Stimulated activated CD4-positive, alpha-beta T cell treated with anti-CD3 and anti-CD28 coated beads, Interleukin-1b, Interleukin-23, amount 100 ng/mL, for 1 hour (primary cell): ENCODE measurements around the gene DPAGT1.
"Not testable (repeated sequence)": the region's sequence is repeated elsewhere in the genome, so short reads cannot be mapped to it uniquely, and the experiment has no call there.

Experiments used
- DNase-seq, 2 donors: peaks; one replicate each; pipeline ENCODE4 v3.0.0-alpha.2; 2020; ENCODE audit warnings: low read depth in 2 of 2

Gene DPAGT1

DNA sequence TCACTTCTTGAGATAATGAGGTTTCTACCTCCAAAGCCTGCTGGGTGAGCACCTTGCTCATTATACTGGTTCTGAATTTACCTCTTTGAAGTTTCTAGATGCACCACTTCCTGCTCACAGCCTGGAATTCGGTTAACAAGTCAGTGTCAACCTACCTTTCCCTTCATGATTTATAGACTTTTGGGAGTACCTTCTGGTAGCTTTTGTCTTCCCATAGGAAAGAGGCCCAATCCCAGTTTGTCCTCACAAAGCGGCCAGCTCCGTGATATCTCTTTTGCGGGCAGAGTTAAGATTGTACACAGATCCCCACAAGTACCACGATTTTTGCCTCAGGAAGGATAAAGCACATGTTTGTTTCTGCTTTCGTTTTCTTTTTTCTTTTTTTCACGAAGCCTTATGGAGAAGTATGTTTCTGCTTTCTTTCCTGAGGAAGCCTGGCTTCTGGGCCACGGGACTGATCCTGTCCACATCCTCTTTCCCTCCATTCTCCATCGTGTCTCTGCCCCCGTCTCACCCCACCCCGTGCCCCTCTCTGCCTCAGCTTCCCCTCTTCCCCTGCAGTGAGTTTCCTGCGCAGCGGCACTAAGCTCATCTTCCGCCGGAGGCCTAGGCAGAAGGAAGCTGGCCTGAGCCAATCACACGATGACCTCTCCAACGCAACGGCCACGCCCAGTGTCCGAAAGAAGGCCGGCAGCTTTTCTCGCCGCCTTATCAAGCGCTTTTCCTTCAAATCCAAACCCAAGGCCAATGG is 14.0 kb upstream of the DPAGT1 start:
- no peak for DNase-seq

DNA sequence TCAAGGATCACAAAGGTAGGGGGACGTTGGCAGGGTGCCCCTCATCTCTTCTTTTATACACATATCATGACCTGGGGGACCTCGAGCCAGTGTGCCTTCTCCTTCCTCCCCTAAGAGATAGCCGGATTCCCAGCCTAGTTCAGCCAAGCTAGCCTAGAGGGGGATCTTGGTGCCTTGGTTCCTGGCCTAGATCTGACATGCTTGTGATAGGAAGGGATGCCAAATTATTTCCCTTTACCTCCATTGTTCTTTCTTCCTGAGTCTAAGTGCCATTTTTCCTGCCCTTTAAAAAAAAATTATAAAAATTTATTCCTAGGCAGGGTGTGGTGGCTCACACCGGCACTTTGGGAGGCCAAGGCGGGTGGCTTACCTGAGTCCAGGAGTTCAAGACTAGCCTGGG is 12.7 kb upstream of the DPAGT1 start:
- DNase-seq: no peak

DNA sequence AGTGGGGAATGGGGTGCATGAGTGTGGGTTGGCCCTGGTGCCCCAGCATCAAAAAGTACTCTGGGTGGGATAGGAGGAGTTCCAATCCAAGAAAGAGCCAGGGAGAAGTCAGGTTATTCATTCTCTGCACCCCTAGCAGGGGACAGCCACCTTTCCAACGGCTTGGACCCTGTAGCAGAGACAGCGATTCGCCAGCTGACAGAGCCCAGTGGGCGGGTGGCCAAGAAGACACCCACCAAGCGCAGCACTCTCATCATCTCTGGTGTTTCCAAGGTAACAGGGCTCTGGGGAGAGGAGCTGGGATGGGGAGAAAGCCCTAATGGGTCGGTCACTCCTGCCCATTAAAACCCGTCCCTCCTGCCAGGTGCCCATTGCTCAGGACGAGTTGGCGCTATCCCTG is 12.1 kb upstream of the DPAGT1 start:
- DNase-seq: no peak

DNA sequence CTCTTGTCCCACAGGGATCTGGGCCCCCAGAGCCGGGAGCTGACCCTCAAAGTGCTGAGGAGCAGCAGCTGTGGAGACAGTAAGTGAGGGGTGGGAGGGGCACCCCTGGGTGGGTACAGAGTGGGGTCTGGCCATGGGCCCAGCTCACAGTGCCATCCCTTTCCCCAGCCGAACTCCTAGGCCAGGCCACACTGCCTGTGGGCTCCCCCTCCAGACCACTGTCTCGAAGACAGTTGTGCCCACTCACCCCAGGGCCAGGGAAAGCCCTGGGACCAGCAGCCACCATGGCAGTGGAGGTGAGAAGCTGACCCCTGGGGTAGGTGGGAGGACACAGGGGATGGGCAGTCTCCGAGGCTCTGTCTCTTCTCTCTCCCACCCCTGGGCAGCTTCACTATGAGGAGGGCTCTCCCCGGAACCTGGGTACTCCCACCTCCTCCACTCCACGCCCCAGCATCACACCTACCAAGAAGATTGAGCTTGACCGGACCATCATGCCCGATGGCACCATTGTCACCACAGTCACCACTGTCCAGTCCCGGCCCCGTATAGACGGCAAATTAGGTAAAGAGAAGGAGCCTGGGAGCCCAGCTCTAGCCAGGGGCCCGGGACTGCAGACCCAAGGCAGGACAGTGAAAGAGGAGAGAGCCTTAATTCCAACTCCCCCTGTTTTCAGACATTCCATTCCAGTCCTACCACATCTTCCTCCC is 10.8 kb upstream of the DPAGT1 start:
- DNase-seq: no peak

DNA sequence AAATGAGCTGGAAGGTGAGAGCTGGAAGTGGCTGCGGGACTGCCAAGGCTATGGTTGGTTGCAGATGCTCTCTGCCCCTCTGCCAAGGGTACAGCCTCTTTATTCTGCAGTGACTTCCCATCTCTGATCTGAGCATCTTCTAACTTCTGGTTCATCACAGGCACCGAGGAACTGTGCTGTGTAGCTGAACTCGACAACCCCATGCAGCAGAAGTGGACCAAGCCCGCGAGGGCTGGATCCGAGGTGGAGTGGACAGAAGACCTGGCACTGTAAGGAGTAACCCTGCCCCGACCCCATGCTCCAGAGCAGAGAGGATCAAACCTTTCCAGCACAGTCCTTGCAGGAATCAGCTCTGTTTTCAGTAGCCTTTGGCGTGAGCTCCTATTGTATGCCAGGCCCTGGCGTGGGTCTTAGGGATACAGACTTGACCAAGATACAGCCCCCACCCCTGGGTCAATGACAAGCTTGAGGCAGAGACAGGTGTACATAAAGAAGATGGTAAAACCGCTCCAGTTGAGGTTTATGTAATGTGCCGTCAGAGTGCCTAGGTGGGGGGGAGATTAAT is 9.8 kb upstream of the DPAGT1 start:
- DNase-seq: no peak

DNA sequence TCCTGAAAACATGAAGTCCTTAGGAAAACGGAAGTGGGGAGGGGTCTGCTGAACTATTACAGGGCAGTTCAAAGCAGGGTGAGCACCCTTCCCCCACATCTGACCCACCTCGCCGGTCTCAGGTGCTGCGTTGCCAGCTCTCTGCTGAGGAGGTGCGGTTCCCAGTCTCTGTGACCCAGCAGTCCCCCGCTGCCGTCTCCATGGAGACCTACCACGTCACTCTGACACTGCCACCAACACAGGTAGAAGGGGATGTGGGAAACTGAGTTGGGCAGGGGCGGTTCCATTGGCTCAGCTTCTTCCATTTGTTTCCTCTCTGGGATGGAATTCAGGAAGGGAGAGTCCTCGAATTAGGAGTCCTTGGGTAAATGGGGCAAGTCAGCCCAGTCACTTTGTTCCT is 8.8 kb upstream of the DPAGT1 start:
- DNase-seq: no peak

DNA sequence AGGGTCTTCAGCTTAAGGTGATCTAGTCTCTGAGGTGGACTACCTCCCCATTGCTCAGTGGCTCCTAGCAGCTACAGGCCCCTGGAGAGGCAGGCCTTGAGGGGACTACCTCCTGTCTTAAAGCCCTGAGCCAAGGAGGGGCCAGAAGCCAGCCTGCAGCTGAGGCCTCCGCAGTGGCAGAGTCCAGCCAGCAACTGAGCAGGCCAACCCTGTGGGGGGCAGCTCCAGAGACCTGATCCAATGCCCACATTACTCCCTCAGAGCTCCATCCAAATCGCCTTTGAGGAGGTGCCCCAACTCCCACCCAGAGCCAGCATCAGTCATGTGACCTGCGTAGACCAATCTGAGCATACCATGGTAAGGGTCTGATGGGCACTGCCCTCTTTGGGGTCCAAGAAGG is 8.2 kb upstream of the DPAGT1 start:
- no peak for DNase-seq

DNA sequence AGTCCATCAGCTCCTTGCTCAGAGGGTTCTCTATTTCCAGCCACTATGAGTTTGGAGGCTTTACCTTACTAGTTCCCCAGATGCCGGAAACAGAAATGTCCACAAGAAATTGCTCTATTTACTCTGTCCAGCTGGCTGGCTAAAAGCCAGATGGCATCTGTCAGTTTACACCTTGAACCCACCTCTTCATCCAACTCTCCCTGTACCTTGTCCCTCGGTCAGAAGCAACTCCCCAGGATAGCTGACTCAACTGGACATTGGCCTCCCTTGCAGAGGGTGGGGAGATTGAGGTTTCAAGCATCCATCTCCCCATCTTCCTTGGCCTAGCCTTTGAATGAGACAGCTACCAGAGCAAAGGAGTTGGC is 7.2 kb upstream of the DPAGT1 start:
- DNase-seq: no peak

DNA sequence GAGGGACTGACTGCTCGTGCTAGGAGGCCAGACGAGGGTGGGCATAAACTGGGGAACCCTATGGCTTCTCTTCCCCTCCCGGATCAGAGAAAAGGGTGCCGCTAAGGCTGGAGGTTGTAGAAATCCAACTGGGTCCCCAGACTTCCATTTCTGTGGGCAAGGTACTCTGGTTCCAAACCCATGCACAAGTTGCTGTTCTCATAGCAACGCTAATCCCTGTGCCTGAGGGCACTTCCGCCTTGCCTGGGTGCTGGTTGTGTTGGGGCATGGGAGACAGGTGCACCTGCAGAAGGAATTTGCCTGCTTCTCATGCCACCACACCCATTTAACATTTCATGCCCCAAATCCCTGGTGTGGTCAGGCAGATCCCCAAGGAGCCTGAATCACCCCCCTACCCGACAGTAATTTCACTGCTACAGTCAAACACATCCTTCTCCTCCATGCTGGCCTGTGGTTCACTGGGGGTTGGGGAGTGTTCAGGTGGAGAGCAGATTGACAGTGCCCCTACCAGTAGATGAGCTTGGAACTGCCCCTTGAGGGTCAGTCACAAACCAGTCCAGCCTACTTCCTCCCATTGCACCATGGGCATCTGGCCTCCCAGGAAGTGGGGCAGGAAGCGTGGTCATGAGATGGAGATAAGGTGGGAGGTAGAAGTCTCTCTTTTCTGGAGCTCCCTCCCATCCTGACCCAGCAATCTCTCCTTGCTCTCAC is 6.6 kb upstream of the DPAGT1 start:
- no peak for DNase-seq

DNA sequence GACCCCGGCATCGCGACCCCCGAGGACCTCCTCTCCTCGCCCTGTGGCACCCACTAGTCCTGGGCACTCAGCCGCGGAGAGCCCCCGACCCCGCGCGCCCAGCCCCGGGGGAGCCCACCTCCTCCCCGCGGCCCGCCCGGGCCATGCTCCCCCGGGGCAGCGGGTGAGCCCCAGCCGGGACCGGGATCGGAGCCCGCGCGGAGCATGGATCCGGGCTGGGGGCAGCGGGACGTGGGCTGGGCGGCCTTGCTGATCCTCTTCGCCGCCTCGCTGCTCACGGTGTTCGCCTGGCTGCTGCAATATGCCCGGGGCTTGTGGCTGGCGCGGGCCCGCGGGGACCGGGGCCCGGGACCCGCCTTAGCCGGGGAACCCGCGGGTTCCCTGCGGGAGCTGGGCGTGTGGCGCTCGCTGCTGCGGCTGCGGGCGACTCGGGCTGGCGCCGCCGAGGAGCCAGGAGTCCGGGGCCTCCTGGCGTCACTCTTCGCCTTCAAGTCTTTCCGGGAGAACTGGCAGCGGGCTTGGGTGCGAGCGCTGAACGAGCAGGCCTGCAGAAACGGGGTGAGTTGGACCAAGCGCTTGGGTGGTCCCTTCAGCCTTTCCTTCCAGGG is 6.0 kb upstream of the DPAGT1 start:
- DNase-seq: no peak

DNA sequence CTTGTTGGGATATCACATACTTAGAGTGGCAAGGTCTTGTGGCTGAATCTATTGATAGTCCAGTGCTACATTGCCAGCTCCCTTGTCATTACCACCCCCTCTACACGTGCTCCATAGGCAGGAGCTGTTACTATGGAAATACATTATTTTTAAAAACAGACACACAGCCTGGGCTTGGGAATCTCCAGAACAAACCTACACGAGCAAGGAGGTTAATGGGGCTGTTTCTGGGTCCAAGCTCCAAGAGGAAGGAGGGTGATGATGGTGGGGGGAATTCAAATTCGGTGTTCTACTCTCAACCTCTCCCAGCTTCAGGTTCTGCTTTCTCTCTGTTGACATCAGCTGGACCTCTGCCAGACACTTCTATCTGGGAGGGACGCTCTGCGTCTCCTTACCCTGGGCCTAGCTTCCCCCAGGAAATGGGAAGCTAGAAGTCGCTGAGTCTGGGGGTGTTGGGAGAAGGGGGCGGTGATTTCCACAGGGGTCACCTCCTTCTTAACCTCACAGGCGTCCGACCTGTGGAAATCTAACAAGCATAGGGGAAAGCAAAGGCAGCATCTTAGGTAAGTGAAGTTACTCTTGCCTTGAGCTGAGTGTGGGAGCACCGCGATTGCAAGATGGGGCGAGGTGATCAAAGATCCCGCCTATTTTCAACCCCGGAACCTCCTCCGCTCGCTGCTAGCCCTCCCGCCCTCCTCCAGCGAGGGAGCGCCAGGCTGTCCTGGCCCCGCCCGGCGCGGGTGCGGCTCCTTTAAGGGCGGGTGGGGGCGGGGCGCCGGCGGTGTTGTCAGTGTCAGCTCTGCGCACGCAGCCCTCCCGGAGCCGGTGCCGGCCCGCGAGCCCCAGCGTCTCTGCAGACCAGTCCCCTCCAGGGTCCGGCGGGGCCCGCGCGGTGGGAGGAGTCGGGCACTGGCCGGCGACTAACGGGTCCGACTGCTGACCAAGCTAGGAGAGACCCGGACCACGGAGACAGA is 5.2 kb upstream of the DPAGT1 start, which contains the start of gene C2CD2L:
TSS of gene C2CD2L (plus strand) at position 781 of the 974 bp plus-strand sequence. CDS start 398 bp downstream, outside the sequence.
- DNase-seq: peak; percentile 74 to 76

DNA sequence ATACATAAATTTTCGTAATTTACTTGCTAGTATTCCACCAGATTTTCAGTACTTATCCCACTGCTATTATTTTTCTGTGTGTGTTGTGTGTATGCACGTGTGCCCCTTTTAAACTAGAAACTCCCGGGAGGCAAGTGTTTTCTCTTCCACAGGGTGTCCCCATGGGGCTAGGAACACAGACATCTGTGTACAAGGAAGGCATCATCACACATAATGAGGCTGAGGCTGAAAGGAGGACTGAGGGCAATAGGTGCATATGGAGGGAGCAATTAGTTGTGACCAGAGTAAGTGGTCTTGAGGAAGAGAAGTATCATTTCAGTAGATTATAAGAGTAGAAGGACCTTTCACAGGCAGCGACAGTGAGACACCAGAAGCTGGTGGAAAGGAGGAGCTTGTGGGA is 2.1 kb upstream of the DPAGT1 start:
- no peak for DNase-seq

DNA sequence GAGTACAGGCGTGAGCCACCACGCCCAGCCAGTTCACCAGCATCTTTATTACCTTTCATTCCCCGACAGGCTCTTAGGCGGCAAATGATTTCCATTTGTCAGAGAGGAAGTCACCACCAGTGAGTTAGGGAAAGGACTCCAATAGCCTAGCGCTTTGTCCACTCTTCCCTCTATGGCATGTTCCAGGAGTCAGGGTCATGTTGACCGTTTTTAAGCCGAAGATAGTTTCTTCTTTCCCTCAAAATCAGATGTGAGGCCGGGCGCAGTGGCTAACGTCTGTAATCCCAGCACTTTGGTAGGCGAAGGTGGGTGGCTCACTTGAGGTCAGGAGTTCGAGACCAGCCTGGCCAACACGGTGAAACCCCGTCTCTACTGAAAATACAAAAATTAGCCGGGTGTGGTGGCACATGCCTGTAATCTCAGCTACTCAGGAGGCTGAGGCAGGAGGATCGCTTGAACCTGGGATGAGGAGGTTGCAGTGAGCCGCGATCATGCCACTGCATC is 1.6 kb upstream of the DPAGT1 start:
- not testable (repeated sequence) for DNase-seq

DNA sequence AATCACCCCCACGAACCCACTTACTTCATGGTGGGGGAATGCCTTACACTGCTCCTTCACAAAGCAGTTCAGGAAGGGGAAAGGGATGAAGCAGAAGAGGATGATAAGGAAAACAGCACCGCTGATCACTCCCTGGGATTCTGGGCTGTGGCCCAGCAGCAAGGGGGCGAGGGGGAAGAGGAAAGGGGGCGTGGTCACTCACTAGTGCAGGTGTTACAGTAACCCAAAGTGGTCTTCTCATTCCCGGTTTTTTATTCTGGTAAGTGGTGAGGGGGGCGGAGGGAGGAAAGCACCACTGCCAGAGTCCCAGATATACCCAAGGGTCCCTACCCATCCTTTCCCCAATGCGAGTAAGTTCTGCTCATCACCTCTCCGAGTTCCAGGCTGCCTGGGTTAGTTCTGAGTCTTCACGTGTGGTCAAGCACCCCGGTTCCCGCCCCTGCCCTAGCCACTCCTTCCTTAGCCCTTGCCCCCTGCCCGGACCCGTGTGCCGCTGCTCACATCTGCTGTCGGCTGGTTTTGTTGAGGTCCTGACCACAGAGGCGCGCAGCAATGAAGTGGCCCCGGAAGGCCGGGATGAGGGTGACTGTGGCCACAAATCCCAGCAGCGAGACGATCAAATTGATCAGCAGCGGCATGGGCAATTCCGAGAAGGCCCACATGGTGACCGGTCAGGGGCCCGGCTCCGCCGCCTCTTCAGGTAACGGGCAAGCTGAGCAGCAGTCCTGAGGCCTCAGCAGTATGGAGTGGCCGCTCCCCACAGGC is 477 bp downstream of the DPAGT1 start:
- DNase-seq: no peak

DNA sequence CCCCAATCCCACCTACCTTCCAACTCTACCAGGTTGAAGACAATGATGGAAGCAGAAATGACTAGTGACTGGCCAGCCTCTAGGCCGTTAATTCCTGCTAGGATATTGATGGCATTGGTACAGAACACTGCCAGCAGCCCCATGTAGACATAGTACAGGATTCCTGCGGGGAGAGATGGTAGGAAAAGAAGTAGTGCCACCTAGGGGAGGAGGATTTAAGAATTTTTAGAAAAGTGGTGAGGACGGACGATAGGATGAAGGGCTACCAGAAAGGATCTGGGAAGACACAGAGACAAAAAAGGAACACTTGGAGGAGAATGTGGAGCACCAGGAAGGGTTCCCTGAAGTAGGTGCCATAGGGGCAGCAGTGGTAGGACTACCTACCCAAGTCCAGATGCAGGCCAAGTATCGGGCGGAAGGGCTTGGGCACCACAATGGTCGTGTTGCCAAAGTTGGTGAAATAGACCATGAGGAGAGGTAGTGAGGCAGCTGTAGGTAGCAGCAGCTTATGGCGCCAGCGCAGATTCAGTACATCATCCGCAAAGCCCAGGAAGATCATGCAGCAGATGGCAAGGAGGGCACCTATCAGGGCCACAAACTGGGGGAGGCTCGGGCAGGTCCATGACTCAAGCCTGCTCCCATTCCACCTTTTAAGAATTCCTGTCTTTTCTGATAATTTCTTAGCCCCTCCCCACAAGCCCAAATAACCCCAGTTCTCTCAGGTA is 1.2 kb downstream of the DPAGT1 start:
- no peak for DNase-seq

DNA sequence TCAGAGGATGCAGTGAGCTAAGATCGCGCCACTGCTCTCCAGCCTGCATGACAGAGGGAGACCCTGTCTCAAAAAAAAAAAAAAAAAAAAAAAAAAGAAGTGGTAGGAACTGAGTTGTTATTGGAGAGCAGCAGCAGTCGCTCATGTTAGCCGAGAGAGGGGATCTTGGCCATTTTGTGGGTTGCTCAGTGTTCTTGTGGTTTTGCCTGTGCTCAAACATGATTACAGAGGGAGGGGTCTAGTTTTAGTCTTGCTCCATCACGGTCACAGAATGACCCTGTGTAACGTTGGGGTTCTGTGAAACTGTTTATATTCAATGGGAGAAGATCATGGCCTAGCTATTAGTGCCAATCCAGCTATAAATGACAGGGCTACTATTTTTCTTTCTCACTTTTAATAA is 1.9 kb downstream of the DPAGT1 start:
- no peak for DNase-seq

DNA sequence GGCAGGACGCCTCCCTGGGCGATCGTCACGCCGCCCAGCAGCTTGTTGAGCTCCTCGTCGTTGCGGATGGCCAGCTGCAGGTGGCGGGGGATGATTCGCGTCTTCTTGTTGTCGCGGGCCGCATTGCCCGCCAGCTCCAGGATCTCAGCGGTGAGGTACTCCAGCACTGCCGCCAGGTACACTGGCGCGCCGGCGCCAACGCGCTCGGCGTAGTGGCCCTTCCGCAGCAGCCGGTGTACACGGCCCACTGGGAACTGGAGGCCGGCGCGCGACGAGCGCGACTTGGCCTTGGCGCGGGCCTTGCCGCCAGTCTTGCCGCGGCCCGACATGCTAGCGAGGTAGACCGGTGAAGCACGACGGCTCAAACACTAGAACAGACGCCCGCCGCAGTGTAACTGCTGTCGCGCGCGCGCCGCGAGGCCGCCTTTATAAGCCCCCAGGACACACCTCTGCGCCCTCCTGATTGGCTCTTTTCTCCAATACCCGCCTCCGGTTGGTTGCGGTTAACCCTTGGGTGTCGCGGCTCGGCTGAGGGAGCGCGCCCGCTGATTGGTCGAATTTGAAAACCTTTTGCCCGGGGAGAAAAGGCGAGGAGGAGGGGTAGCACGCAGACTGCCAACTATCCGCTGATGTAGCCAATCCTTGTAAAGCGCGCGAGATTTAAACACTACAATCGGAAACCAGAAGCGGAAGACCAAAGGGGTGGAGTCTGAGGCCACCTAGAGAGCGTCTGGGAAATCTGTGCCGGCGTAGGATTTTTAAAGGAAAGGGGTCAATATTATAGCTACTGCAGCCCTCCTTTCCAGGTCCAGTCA is 6.4 kb downstream of the DPAGT1 start:
- DNase-seq: peak; percentile 96 to 98

DNA sequence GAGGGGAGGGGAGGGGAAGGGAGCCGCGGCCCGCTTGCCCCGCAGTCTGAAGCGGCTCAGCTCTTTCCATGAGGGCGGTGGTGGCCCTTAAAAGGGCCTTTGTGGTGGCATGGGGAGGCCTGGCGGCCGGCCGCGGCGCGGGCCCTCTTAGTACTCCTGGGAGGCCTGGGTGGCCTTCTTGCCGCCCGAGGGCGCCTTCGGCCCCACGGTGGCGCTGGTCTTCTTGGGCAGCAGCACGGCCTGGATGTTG is 6.9 kb downstream of the DPAGT1 start:
- DNase-seq: no peak
